ENCODE measurements around the gene WDR20.
"Not testable (repeated sequence)": the region's sequence is repeated elsewhere in the genome, so short reads cannot be mapped to it uniquely, and the experiment has no call there.

The WDR20 gene

GRCh38 chr14:102126807-102127455 lies 12.8 kb upstream of the WDR20 start:
- ChIA-PET CTCF (interaction anchor here (1.1 kb wide), 1 partner anchor 30 kb away, joined by 4 read pairs; no protein-coding TSS in a partner anchor), POLR2A (no interaction called here)
- TF ChIP-seq CTCF (IDR thresholded peaks at IDR 0.05; ENCODE audit: control extremely low read depth, extremely low read depth, low read depth, missing control alignments): no peak
- DNase-seq (ENCODE audit: extremely low spot score): no peak

GRCh38 chr14:102131741-102132140 lies 8.0 kb upstream of the WDR20 start:
- POLR2A ChIA-PET: no interaction called here
- DNase-seq (ENCODE audit: extremely low spot score): no peak
- CTCF ChIA-PET: interaction anchor here (1.1 kb wide), 1 partner anchor 23 kb away, joined by 3 read pairs; no protein-coding TSS in a partner anchor
- TF ChIP-seq CTCF (IDR thresholded peaks at IDR 0.05; ENCODE audit: control extremely low read depth, extremely low read depth, low read depth, missing control alignments): no peak

GRCh38 chr14:102134021-102134420 lies 5.7 kb upstream of the WDR20 start:
- POLR2A ChIA-PET; DNase-seq (ENCODE audit: extremely low spot score): not testable (repeated sequence)
- CTCF ChIA-PET: interaction anchor here (1.1 to 1.3 kb wide), 2 partner anchors 33 to 181 kb away, joined by 3 read pairs; no protein-coding TSS in a partner anchor

- ChIA-PET CTCF (interaction anchor here (1.1 kb wide), 1 partner anchor 33 kb away, joined by 3 read pairs; no protein-coding TSS in a partner anchor), POLR2A (interaction anchor here (0.5 kb wide), 1 partner anchor 62 kb away, joined by 3 read pairs; no protein-coding TSS in a partner anchor)
- DNase-seq (ENCODE audit: extremely low spot score): not testable (repeated sequence)
These were observed 5.0 kb upstream of the WDR20 start for GRCh38 chr14:102134719-102135118.

- CTCF ChIA-PET; DNase-seq (ENCODE audit: extremely low spot score); POLR2A ChIA-PET: not testable (repeated sequence)
These were observed 4.2 kb upstream of the WDR20 start for GRCh38 chr14:102135456-102135855.

- TF ChIP-seq CTCF (IDR thresholded peaks at IDR 0.05; ENCODE audit: control extremely low read depth, extremely low read depth, low read depth, missing control alignments): no peak
- ChIA-PET POLR2A (no interaction called here), CTCF (interaction anchor here (0.8 kb wide), 1 partner anchor 27 kb away, joined by 3 read pairs; no protein-coding TSS in a partner anchor)
- DNase-seq (ENCODE audit: extremely low spot score): no peak
These were observed 1.2 kb upstream of the WDR20 start for GRCh38 chr14:102138535-102138934.

GRCh38 chr14:102138961-102139285 lies 774 bp upstream of the WDR20 start:
- ChIA-PET POLR2A (no interaction called here), CTCF (interaction anchor here (0.7 to 1.3 kb wide), 3 partner anchors 27 to 223 kb away, joined by 3 read pairs; no protein-coding TSS in a partner anchor)
- DNase-seq (ENCODE audit: extremely low spot score): no peak
- TF ChIP-seq CTCF (IDR thresholded peaks at IDR 0.05; ENCODE audit: control extremely low read depth, extremely low read depth, low read depth, missing control alignments): no peak

GRCh38 chr14:102140027-102140749 lies 491 bp downstream of the WDR20 start:
- ChIA-PET POLR2A (no interaction called here), CTCF (interaction anchor here (0.8 to 1.5 kb wide), 3 partner anchors 11 to 222 kb away, joined by 3 read pairs; no protein-coding TSS in a partner anchor)
- TF ChIP-seq CTCF (IDR thresholded peaks at IDR 0.05; ENCODE audit: control extremely low read depth, extremely low read depth, low read depth, missing control alignments): no peak
- peak; percentile 35 for DNase-seq (ENCODE audit: extremely low spot score)
